Body of pancreas (tissue), 4 donors: ENCODE results near the gene HBB. TPM values are rescaled to one million over a fixed set of nuclear protein-coding genes. Genes with fewer than 3 reads are reported as not detected.

Source experiments
- ATAC-seq: fragments of 150-250 bp; one replicate; pipeline ENCODE4 v1.9.1; 2016
- DNase-seq, 4 donors: peaks; one replicate each; pipeline ENCODE4 v3.0.0-alpha.2; 2019
- H3K27ac ChIP-seq, 4 donors: fragments of 200-600 bp; sonication (generic); 1 replicate in 3 of 4; 2 replicates in 1 of 4; pipeline versions ENCODE4 v1.5.1 to v1.6.1; 2016 to 2019; ENCODE audit warnings: mild to moderate bottlenecking in 1 of 4, mixed read lengths in 1 of 4, moderate library complexity in 1 of 4
- H3K27me3 ChIP-seq, 2 donors: fragments of 200-600 bp; sonication (generic); one replicate each; pipeline ENCODE4 v1.6.0; 2016; ENCODE audit warnings: mild to moderate bottlenecking in 1 of 2
- H3K36me3 ChIP-seq, 2 donors: fragments of 200-600 bp; sonication (generic); replicated peaks in 1 of 2; 2 replicates each; pipeline ENCODE4 v1.5.1; 2016; ENCODE audit warnings: low read depth in 2 of 2; ENCODE audit not compliant: insufficient read depth in 1 of 2
- H3K4me1 ChIP-seq: fragments of 200-600 bp; sonication (generic); one replicate; pipeline ENCODE4 v1.6.0; 2016
- H3K4me3 ChIP-seq, 2 donors: fragments of 200-600 bp; sonication (generic); 1 replicate in 1 of 2; 2 replicates in 1 of 2; pipeline ENCODE4 v1.5.1; 2016 to 2019
- H3K9me3 ChIP-seq, 3 donors: fragments of 200-600 bp; sonication (generic); 1 replicate in 2 of 3; 2 replicates in 1 of 3; pipeline ENCODE4 v1.5.1; 2016
- CTCF ChIP-seq, 7 experiments: fragments of 450-650 bp in 4 of 7; fragments of 200-600 bp in 3 of 7; sonication (generic) in 3 of 7; IDR thresholded peaks; one replicate each; pipeline ENCODE4 v1.5.1; 2016 to 2019; ENCODE audit warnings: antibody characterized with exemption in 7 of 7
- POLR2A ChIP-seq, 3 donors: fragments of 450-650 bp; IDR thresholded peaks; one replicate each; pipeline ENCODE4 v1.6.1; 2016; ENCODE audit warnings: antibody characterized with exemption in 3 of 3, mild to moderate bottlenecking in 2 of 3
- WGBS, 2 donors: methylation state at CpG; one replicate each; pipeline ENCODE4 v1.1.5; 2017; 5-methylcytosine and 5-hydroxymethylcytosine counted together
- intact Hi-C: fragments of 100-400 bp; cut with DNase I; formaldehyde crosslinking; loops from one replicate; pipeline ENCODE4 v1.15.1; 2023
- total RNA-seq, 2 donors: library from RNA; depleted of rRNA; stranded (reverse); fragments of >200 nt; gene quantifications; one replicate each; pipeline ENCODE4 v1.1.0, GENCODE V29; 2016

The HBB gene
- total RNA-seq, 2 donors from 2014 or later: 13.0 TPM; not detected in 1

- H3K9me3 ChIP-seq: no peaks in the 10 kb centered on the region
- no peak overlapping the region for H3K27ac ChIP-seq
- H3K4me1 ChIP-seq: no peaks in the 10 kb centered on the region
- no peak overlapping the region for H3K4me3 ChIP-seq
- no peak for TF ChIP-seq CTCF (IDR thresholded peaks at IDR 0.05)
- TF ChIP-seq POLR2A (IDR thresholded peaks at IDR 0.05): no peak
- WGBS, 2 donors: 83 to 87% methylated on average over 2 of the region's 2 CpGs
- DNase-seq: no peak
- no peaks in the 10 kb centered on the region for H3K36me3 ChIP-seq
- intact Hi-C loops: no loop called here
- ATAC-seq: no peak
- no peaks in the 10 kb centered on the region for H3K27me3 ChIP-seq
Measured at GRCh38 chr11:5232821-5233220, 6.0 kb upstream of the HBB start.

- Histone ChIP-seq H3K36me3 (no peaks in the 10 kb centered on the region), H3K9me3 (no peaks in the 10 kb centered on the region), H3K4me3 (no peak overlapping the region), H3K27me3 (no peaks in the 10 kb centered on the region), H3K27ac (no peak overlapping the region), H3K4me1 (no peaks in the 10 kb centered on the region)
- 52 to 55% methylated on average over 3 of the region's 3 CpGs for WGBS, 2 donors
- TF ChIP-seq CTCF (IDR thresholded peaks at IDR 0.05): no peak
- TF ChIP-seq POLR2A (IDR thresholded peaks at IDR 0.05): no peak
- no peak for ATAC-seq
- DNase-seq: no peak
- intact Hi-C loops: no loop called here
Measured at GRCh38 chr11:5232176-5232575, 5.3 kb upstream of the HBB start.

- TF ChIP-seq POLR2A (IDR thresholded peaks at IDR 0.05): no peak
- TF ChIP-seq CTCF (IDR thresholded peaks at IDR 0.05): no peak
- 79 to 81% methylated on average over 2 of the region's 2 CpGs for WGBS, 2 donors
Measured at GRCh38 chr11:5231111-5231510, 4.2 kb upstream of the HBB start.

GRCh38 chr11:5230266-5230665, 3.4 kb upstream of the HBB start:
- no peaks in the 10 kb centered on the region for H3K27me3 ChIP-seq
- no peak for DNase-seq
- no peaks in the 10 kb centered on the region for H3K4me1 ChIP-seq
- no peaks in the 10 kb centered on the region for H3K9me3 ChIP-seq
- no peak for TF ChIP-seq POLR2A (IDR thresholded peaks at IDR 0.05)
- no peak for TF ChIP-seq CTCF (IDR thresholded peaks at IDR 0.05)
- intact Hi-C loops: no loop called here
- 79 to 89% methylated on average over 1 of the region's 1 CpG for WGBS, 2 donors
- ATAC-seq: no peak
- no peaks in the 10 kb centered on the region for H3K36me3 ChIP-seq
- no peak overlapping the region for H3K4me3 ChIP-seq
- no peak overlapping the region for H3K27ac ChIP-seq

More at GRCh38 chr11:5231111-5231510, 4.2 kb upstream of the HBB start:
- intact Hi-C loops: no loop called here
- Histone ChIP-seq H3K4me1 (no peaks in the 10 kb centered on the region), H3K9me3 (no peaks in the 10 kb centered on the region), H3K36me3 (no peaks in the 10 kb centered on the region), H3K27me3 (no peaks in the 10 kb centered on the region), H3K27ac (no peak overlapping the region), H3K4me3 (no peak overlapping the region)
- DNase-seq (no peak), ATAC-seq (no peak)

- H3K9me3 ChIP-seq: no peaks in the 10 kb centered on the region
- 71 to 77% methylated on average over 2 of the region's 2 CpGs for WGBS, 2 donors
Measured at GRCh38 chr11:5229796-5230195, 2.9 kb upstream of the HBB start.

More at GRCh38 chr11:5229796-5230195, 2.9 kb upstream of the HBB start:
- no peak for TF ChIP-seq POLR2A (IDR thresholded peaks at IDR 0.05)
- TF ChIP-seq CTCF (IDR thresholded peaks at IDR 0.05): no peak
- Histone ChIP-seq H3K4me1 (no peaks in the 10 kb centered on the region), H3K27ac (no peak overlapping the region), H3K4me3 (no peak overlapping the region), H3K36me3 (no peaks in the 10 kb centered on the region), H3K27me3 (no peaks in the 10 kb centered on the region)
- no peak for ATAC-seq
- no peak for DNase-seq
- intact Hi-C loops: no loop called here
